Gastrocnemius medialis (tissue), 4 donors: ENCODE results near the gene WFS1. TPM values are rescaled to one million over a fixed set of nuclear protein-coding genes. Genes with fewer than 3 reads are reported as not detected.

Experiments
- ATAC-seq, 2 donors: fragments of 150-250 bp; one replicate each; pipeline ENCODE4 v1.9.1; 2016
- DNase-seq, 2 donors: peaks; one replicate each; pipeline ENCODE4 v3.0.0-alpha.2; 2019
- H3K27ac ChIP-seq, 4 donors: fragments of 200-600 bp; sonication (generic); 1 replicate in 1 of 4; 2 replicates in 3 of 4; pipeline ENCODE4 v1.5.1; 2016 to 2018; ENCODE audit warnings: mild to moderate bottlenecking in 2 of 4, moderate library complexity in 1 of 4
- H3K27me3 ChIP-seq, 3 donors: fragments of 200-600 bp; sonication (generic) in 2 of 3; 1 replicate in 1 of 3; 2 replicates in 2 of 3; pipeline versions ENCODE4 v1.5.1 to v1.6.0; 2016 to 2019; ENCODE audit warnings: mild to moderate bottlenecking in 1 of 3, moderate library complexity in 1 of 3
- H3K36me3 ChIP-seq, 2 donors: fragments of 200-600 bp; sonication (generic) in 1 of 2; one replicate each; pipeline ENCODE4 v1.5.1; 2017 to 2018
- H3K4me1 ChIP-seq, 2 donors: fragments of 200-600 bp; sonication (generic) in 1 of 2; one replicate each; pipeline ENCODE4 v1.5.1; 2016 to 2017; ENCODE audit warnings: mild to moderate bottlenecking in 2 of 2
- H3K4me3 ChIP-seq, 4 donors: fragments of 200-600 bp; sonication (generic) in 3 of 4; 1 replicate in 1 of 4; 2 replicates in 3 of 4; pipeline ENCODE4 v1.5.1; 2016 to 2019; ENCODE audit warnings: mild to moderate bottlenecking in 2 of 4
- H3K9me3 ChIP-seq, 3 donors: fragments of 200-600 bp; sonication (generic) in 2 of 3; 1 replicate in 1 of 3; 2 replicates in 2 of 3; pipeline ENCODE4 v1.5.1; 2016 to 2019
- CTCF ChIP-seq, 5 experiments: fragments of 450-650 bp in 3 of 5; fragments of 200-600 bp in 2 of 5; sonication (generic) in 2 of 5; IDR thresholded peaks in 4 of 5; conservative IDR thresholded peaks in 1 of 5; 1 replicate in 4 of 5; 2 replicates in 1 of 5; pipeline ENCODE4 v1.5.1; 2016 to 2019; ENCODE audit warnings: antibody characterized with exemption in 5 of 5, mild to moderate bottlenecking in 3 of 5, moderate library complexity in 3 of 5
- POLR2A ChIP-seq, 2 donors: fragments of 450-650 bp; IDR thresholded peaks; one replicate each; pipeline ENCODE4 v1.6.1; 2017; ENCODE audit warnings: antibody characterized with exemption in 2 of 2, mild to moderate bottlenecking in 2 of 2, moderate library complexity in 2 of 2
- in situ Hi-C, 4 donors: fragments of 200-750 bp; cut with MboI; loops; one replicate each; pipeline versions ENCODE4 v1.15.0 to v1.8.0; 2017; ENCODE audit warnings: low sequenced_read_pairs in 4 of 4
- intact Hi-C: fragments of 100-400 bp; cut with DNase I; formaldehyde crosslinking; loops from one replicate; pipeline ENCODE4 v1.15.1; 2023; ENCODE audit warnings: low total_unique reads
- total RNA-seq, 4 donors: library from RNA; depleted of rRNA; stranded (reverse); fragments of >200 nt; gene quantifications; one replicate each; pipeline versions ENCODE4 v1.1.0 to v1.2.3, GENCODE V29; 2016

Gene WFS1
- total RNA-seq, 4 donors from 2014 or later = 13.6 to 23.7 (median 15.6) TPM

DNA sequence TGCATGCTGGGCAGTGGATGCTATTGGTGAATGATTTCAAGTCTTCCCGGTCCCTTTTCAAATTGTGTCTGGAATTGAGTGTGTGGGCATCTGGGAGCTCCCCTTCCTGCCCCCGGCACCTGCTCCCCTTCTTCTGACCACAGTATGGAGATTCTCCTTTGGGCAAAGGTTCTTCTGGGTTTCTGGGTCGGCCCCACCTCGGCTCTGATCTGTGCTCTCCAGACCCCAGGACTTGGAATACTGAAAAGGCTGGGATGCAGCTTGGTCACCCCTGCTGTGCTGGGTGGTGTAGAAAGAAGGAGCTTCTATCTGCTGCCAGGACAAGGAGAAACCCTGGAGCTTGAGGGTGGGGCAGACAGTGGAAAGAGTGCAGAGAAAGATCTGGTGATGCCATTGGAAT is 78.8 kb downstream of the WFS1 start:
- DNase-seq = no peak
- H3K27me3 ChIP-seq = peaks cover 13 to 26% (median 15%) of the 10 kb centered on the region in 3 donors

GRCh38 chr4:6349896-6350603 is 80.4 kb downstream of the WFS1 start:
- DNase-seq (no peak), ATAC-seq (no peak)
- Histone ChIP-seq H3K36me3 (no peaks in the 10 kb centered on the region), H3K9me3 (no peaks in the 10 kb centered on the region), H3K4me3 (no peak overlapping the region), H3K27me3 (peaks cover 12 to 24% (median 15%) of the 10 kb centered on the region in 3 donors), H3K4me1 (no peaks in the 10 kb centered on the region), H3K27ac (no peak overlapping the region)
- intact Hi-C loops (no loop called here), in situ Hi-C loops (no loop called here)
- no peak for TF ChIP-seq CTCF (IDR thresholded peaks at IDR 0.05 in 4 of 5, conservative IDR thresholded peaks at IDR 0.05 in 1 of 5)
- no peak for TF ChIP-seq POLR2A (IDR thresholded peaks at IDR 0.05)

More for the DNA sequence above, 78.8 kb downstream of the WFS1 start:
- TF ChIP-seq CTCF (IDR thresholded peaks at IDR 0.05 in 4 of 5, conservative IDR thresholded peaks at IDR 0.05 in 1 of 5) = no peak
- no peak for TF ChIP-seq POLR2A (IDR thresholded peaks at IDR 0.05)
- no peaks in the 10 kb centered on the region for H3K9me3 ChIP-seq
- no peak overlapping the region for H3K4me3 ChIP-seq
- no peaks in the 10 kb centered on the region for H3K4me1 ChIP-seq
- intact Hi-C loops = no loop called here
- no peak overlapping the region for H3K27ac ChIP-seq
- in situ Hi-C loops = no loop called here
- no peak for ATAC-seq
- no peaks in the 10 kb centered on the region for H3K36me3 ChIP-seq

- Histone ChIP-seq H3K27me3 (peaks cover 12 to 24% (median 15%) of the 10 kb centered on the region in 3 donors), H3K4me1 (no peaks in the 10 kb centered on the region), H3K9me3 (no peaks in the 10 kb centered on the region), H3K36me3 (no peaks in the 10 kb centered on the region), H3K27ac (no peak overlapping the region), H3K4me3 (no peak overlapping the region)
- TF ChIP-seq CTCF (IDR thresholded peaks at IDR 0.05 in 4 of 5, conservative IDR thresholded peaks at IDR 0.05 in 1 of 5) (no peak), POLR2A (IDR thresholded peaks at IDR 0.05) (no peak)
- ATAC-seq = no peak
- in situ Hi-C loops (no loop called here), intact Hi-C loops (no loop called here)
- DNase-seq = no peak
These were observed 81.0 kb downstream of the WFS1 start for GRCh38 chr4:6350646-6351045.

GRCh38 chr4:6351246-6352000 is 81.8 kb downstream of the WFS1 start:
- Histone ChIP-seq H3K4me1 (no peaks in the 10 kb centered on the region), H3K9me3 (no peaks in the 10 kb centered on the region), H3K4me3 (no peak overlapping the region), H3K27ac (no peak overlapping the region), H3K27me3 (peaks cover 12 to 24% (median 15%) of the 10 kb centered on the region in 3 donors), H3K36me3 (no peaks in the 10 kb centered on the region)
- DNase-seq (no peak), ATAC-seq (no peak)
- TF ChIP-seq POLR2A (IDR thresholded peaks at IDR 0.05) (no peak), CTCF (IDR thresholded peaks at IDR 0.05 in 4 of 5, conservative IDR thresholded peaks at IDR 0.05 in 1 of 5) (no peak)
- intact Hi-C loops = no loop called here
- in situ Hi-C loops = no loop called here
